Measurements from ENCODE around the gene NPR2.

Gene NPR2

GRCh38 chr9:35835216-35835632 is 43.8 kb downstream of the NPR2 start:
- H3K4me3 ChIP-seq (ENCODE audit: low read length) = no peak overlapping the region
- TF ChIP-seq CTCF (conservative IDR thresholded peaks at IDR 0.05; ENCODE audit: low read depth, low read length) = peak; percentile 44
- no peak for DNase-seq (ENCODE audit: low read depth)

- no peak for DNase-seq (ENCODE audit: low read depth)
- no peak overlapping the region for H3K4me3 ChIP-seq (ENCODE audit: low read length)
- no peak for TF ChIP-seq CTCF (conservative IDR thresholded peaks at IDR 0.05; ENCODE audit: low read depth, low read length)
Observed at GRCh38 chr9:35835766-35836165, 44.4 kb downstream of the NPR2 start.

DNA sequence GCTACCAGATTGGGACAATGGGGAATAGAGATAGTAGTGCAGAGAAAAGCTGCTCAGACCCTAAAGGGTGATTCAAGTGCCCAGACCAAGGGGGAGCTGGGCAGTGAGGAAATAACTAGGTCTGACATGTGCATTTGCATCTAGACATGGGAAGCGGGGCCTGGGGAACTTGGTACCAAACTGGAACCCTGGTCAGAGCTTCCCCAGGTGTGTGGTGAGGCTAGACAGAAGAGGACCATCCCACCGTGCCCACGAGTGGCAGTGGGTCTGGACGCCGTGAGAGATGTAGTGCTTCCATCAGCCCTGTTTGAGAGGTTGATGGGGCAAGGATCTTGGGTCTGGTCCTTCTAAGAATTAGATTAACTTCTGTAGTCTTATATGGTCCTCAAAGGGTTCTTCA is 45.2 kb downstream of the NPR2 start:
- no peak overlapping the region for H3K4me3 ChIP-seq (ENCODE audit: low read length)
- TF ChIP-seq CTCF (conservative IDR thresholded peaks at IDR 0.05; ENCODE audit: low read depth, low read length) = no peak
- DNase-seq (ENCODE audit: low read depth) = no peak

DNA sequence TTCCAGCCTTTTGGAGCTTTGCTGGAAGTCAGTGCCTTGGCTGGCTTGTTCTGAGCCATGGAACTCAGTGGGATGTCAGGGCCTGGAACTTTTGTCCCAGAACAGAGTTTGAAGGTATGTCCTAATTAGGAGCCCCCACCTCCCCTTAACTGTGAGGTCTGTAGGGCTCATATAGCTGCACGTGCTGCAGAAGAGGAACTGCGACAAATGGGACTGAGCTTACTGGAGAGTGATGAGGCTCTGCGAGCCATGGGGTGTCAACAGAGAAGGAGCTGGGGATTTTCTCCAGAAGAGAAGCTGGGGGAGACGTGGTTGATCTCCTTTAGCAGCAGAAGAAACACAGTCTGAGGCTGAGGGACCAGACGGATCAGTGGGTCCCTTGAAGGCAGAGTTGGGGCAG is 48.5 kb downstream of the NPR2 start:
- no peak for DNase-seq (ENCODE audit: low read depth)
- H3K4me3 ChIP-seq (ENCODE audit: low read length) = no peak overlapping the region
- TF ChIP-seq CTCF (conservative IDR thresholded peaks at IDR 0.05; ENCODE audit: low read depth, low read length) = no peak

- TF ChIP-seq CTCF (conservative IDR thresholded peaks at IDR 0.05; ENCODE audit: low read depth, low read length) = no peak
- H3K4me3 ChIP-seq (ENCODE audit: low read length) = no peak overlapping the region
- DNase-seq (ENCODE audit: low read depth) = no peak
Observed at GRCh38 chr9:35840881-35841644, 49.7 kb downstream of the NPR2 start.

- no peak for TF ChIP-seq CTCF (conservative IDR thresholded peaks at IDR 0.05; ENCODE audit: low read depth, low read length)
- H3K4me3 ChIP-seq (ENCODE audit: low read length) = no peak overlapping the region
- no peak for DNase-seq (ENCODE audit: low read depth)
Observed at GRCh38 chr9:35841645-35841900, 50.2 kb downstream of the NPR2 start.

GRCh38 chr9:35842020-35842745 is 50.8 kb downstream of the NPR2 start:
- no peak for TF ChIP-seq CTCF (conservative IDR thresholded peaks at IDR 0.05; ENCODE audit: low read depth, low read length)
- DNase-seq (ENCODE audit: low read depth) = no peak
- no peak overlapping the region for H3K4me3 ChIP-seq (ENCODE audit: low read length)

All from retinal pigment epithelial cell (primary cell).